Head of caudate nucleus (tissue), 42 donors: Measurements from ENCODE around the gene BRIP1.
"Not testable (repeated sequence)": the region's sequence is repeated elsewhere in the genome, so short reads cannot be mapped to it uniquely, and the experiment has no call there.

ENCODE experiments used
- DNase-seq, 42 donors: peaks; one replicate each; pipeline versions ENCODE4 v3.0.0 to v3.0.0-alpha.2; 2020 to 2021; ENCODE audit warnings: mixed read lengths in 7 of 42
- intact Hi-C: fragments of 100-400 bp; cut with DNase I; formaldehyde crosslinking; loops from one replicate; pipeline ENCODE4 v1.15.0; 2022

BRIP1 gene

GRCh38 chr17:61719220-61719619, 144.1 kb downstream of the BRIP1 start:
- DNase-seq, intact Hi-C loops: not testable (repeated sequence)

- intact Hi-C loops, result no loop called here
- no peak for DNase-seq
Measured at GRCh38 chr17:61718022-61718421, 145.3 kb downstream of the BRIP1 start.

DNA sequence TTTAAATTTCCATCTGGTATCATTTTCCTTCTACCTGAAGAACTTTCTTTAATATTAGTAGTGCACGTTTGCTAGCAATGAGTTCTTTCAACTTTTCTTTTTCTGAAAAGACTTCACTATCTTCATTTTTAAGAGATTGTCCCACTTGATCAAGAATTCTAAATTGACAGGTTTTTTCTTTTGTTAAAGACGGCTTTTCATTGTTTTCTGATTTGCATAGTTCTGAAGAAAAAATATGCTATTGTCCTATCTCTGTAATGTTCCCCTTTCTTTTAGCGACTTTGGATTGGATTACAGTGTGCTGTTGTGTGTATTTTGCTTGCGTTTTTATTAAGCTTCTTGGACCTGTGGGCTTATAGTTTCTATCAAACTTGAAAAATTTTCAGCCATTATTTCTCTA, 146.0 kb downstream of the BRIP1 start:
- intact Hi-C loops, result no loop called here
- no peak for DNase-seq

DNA sequence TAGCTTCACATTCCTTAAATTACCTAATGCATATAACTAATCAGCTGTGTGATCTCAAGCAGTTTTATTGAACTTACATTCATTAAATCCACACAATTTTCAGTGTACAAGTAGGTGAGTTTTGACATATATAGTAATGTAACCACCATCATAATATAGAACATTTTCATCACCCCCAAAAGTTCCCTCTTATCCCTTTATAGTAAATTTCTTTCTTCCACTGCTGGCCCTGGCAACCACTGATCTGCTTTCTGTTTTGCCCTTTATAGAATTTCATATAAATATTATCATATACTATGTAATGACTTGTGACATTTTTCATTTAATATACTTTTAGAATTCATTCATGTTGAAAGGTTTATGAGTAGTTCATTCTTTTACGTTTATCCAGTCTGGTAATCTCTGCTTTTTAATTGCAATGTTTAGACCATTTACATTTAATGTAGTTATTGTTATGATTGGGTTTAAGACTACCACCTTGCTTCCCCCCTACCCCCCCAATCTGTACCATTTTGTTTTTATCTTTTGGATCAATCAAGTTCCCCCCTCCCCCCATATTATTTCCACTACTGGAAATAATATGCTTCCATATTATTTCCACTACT, 147.0 kb downstream of the BRIP1 start:
- intact Hi-C loops, result no loop called here
- no peak for DNase-seq

DNA sequence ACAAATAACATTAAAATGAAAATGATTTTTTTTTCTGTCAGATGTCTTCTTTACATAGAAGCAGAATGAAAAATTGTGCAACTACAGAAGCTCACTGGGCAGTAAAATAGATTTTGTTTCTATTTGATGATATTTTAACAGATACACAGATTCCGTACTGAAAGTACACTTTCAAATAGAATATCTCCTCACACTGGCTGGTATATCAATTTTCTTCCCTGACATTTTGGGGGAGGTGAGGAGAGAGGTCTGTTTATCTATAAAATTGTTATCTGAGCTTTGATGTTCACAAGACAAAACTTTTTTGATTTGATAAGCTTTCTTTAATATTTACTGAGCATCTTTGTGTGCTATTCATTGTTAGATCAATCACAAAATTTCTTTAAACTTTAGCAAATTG, 148.0 kb downstream of the BRIP1 start:
- no peak for DNase-seq
- intact Hi-C loops, result no loop called here

GRCh38 chr17:61714300-61714699, 149.0 kb downstream of the BRIP1 start:
- no peak for DNase-seq
- intact Hi-C loops, result no loop called here

DNA sequence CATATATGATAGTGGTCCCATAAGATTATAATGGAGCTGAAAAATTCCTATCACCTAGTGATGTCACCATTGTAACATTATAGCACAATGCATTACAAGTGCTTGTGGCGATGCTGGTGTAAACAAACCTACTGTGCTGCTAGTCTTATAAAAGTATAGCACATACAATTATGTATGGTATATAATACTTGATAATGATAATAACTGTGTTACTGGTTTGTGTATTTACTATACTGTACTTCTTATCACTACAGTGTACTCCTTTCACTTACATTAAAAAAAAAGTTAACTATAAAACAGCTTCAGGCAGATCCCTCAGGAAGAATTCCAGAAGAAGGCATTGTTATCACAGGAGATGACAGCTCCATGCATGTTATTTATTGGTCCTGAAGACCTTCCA, 150.3 kb downstream of the BRIP1 start:
- no peak for DNase-seq
- intact Hi-C loops, result no loop called here

DNA sequence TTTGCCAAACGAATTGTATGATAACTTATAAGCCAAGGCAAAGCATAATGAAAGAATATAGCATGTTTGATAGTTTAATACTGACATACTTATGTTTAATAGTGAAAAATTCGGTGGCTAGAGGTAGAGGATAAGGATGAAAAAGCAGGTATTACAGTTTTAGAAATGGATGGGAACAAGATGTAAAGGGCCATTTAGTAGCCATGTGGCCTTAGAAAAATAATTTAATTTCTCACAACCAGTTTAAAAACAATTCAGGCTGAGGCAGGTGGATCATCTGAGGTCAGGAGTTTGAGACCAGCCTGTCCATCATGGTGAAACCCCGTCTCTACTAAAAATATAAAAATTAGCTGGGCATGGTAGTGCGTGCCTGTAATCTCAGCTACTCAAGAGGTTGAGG, 152.8 kb downstream of the BRIP1 start:
- intact Hi-C loops, result no loop called here
- no peak for DNase-seq

GRCh38 chr17:61709567-61709966, 153.8 kb downstream of the BRIP1 start:
- intact Hi-C loops, result no loop called here
- DNase-seq, result no peak

DNA sequence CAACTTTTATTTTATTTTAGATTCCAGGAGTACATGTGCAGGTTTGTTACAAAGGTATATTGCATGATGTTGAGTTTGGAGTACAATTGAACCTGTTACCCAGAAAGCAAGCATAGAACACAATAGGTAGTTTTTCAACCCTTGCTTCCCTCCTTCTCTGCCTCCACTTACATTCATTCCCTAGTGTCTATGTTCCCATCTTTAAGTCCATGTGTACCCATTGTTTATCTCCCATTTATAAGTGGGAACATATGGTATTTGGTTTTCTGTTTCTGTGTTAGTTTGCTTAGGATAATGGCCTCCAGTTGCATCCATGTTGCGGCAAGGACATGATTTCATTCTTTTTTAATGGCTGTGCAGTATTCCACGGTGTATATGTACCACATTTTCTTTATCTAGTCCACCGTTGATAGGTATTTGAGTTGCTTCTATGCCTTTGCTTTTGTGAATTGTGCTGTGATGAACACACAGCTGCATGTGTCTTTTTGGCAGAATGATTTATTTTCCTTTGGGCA, 158.3 kb downstream of the BRIP1 start:
- intact Hi-C loops, result no loop called here
- DNase-seq, result no peak

DNA sequence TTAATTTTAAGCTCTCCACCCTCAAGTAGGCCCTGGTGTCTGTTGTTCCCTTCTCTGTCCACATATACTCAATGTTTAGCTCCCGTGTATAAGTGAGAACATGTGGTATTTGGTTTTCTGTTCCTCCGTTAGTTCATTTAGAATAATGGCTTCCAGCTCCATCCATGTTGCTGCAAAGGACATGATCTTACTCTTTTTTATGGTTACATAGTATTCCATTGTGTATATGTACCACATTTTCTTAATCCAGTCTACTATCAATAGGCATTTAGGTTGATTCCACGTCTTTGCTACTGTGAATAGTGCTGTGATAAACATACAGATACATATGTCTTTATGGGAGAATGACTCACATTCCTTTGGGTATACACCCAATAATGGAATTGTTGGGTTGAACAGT, 160.9 kb downstream of the BRIP1 start:
- intact Hi-C loops, result no loop called here

GRCh38 chr17:61701978-61702377, 161.3 kb downstream of the BRIP1 start:
- no peak for DNase-seq
- intact Hi-C loops, result no loop called here

More for the DNA sequence above, 160.9 kb downstream of the BRIP1 start:
- no peak for DNase-seq

- no peak for DNase-seq
- intact Hi-C loops, result no loop called here
Measured at GRCh38 chr17:61701334-61701733, 162.0 kb downstream of the BRIP1 start.

DNA sequence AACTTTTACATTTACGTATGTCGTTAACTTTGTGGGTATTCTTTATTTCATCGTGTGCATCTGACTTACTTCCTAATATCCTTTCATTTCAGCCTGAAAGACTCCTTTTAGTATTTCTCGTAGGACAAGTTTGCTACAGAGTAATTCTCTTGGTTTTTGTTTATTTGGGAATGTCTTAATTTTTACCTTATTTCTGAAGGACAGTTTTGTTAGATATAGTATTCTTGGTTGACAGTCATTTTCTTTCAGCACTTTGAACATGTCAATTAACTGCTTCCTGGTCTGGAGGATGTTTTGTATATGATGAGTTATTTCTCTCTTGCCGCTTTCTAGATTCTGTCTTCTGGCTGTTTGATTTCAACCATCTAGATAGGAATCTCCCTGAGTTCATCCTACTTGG, 163.1 kb downstream of the BRIP1 start:
- intact Hi-C loops, result no loop called here
- DNase-seq, result no peak

GRCh38 chr17:61699694-61700093, 163.6 kb downstream of the BRIP1 start:
- intact Hi-C loops, result no loop called here
- no peak for DNase-seq

DNA sequence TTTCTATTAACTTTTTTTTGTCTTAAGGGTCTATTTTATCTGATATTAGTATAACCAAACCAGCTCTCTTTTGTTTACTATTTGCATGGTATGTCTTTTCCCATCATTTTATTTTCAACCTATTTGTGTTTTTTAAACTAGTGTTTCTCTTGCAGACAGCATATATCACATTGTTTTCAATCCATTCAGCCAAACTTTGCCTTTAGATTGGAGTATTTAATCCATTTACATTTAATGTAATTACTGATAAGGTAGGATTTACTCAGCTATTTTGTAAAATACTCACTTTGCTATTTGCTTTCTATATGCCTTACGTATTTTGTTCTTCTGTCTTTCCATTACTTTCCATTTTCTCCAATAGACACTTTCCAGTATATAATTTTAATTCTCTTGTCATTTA, 164.3 kb downstream of the BRIP1 start:
- DNase-seq, result no peak
- intact Hi-C loops, result no loop called here

DNA sequence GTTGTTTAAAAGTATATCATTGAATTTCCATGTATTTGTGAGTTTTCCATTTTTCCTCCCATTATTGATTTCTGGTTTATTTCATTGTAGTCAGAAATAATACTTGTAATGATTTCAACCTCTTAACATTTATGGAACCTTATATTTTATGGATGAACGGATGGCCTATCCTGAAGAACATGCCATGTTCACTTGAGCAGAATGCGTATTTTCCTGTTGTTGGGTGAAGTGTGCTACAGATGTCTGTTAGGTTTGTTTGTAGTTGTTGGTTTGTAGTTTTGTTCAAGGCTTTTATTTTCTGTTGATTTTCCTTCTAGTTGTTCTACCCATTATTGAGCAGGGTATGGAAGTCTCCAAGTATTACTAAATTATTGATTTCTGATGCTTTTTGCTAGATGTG, 165.1 kb downstream of the BRIP1 start:
- no peak for DNase-seq
- intact Hi-C loops, result no loop called here

GRCh38 chr17:61695779-61696337, 167.5 kb downstream of the BRIP1 start:
- intact Hi-C loops, result no loop called here

DNA sequence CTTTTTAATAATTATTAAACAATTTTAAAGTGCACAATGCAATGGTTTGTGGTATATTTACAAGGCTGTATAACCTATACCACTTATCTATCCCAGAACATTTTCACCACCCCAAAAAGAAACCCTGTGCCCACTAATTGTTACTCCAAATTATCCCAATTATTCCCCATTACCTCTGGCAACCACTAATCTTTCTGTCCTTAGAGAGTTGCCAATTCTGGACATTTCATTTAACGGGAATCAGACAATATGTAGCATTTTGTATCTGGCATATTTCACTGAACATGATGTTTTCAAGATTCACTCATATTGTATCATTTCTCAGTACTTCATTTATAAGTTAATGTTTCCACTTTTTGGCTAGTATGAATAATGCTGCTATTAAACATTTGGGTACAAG, 169.2 kb downstream of the BRIP1 start:
- DNase-seq, result no peak
- intact Hi-C loops, result no loop called here

More at GRCh38 chr17:61695779-61696337, 167.5 kb downstream of the BRIP1 start:
- DNase-seq, result no peak

DNA sequence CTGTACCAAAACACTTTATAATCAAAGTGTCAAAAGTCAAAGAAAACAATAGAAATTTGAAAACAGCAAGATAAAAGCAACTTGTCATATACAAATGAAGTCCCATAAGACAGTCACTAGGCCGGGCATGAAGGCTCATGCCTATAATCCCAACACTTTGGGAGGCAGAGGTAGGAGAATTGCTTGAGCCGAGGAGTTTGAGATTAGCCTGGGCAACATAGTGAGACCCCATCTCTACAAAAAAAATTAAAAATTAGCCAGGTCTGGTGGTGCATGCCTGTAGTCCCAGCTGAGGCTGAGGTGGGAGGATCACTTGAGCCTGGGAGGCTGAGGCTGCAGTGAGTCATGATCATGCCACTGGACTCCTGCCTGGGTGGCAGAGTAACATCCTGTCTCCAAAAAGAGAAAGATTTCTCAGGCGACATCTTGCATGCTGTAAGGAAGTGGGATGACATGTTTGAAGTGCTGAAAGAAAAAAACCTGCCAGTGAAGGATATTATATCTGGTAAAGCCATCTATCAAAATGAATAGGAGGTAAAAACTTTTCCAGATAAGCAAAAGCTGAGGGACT, 173.6 kb downstream of the BRIP1 start:
- no peak for DNase-seq
- intact Hi-C loops, result no loop called here

DNA sequence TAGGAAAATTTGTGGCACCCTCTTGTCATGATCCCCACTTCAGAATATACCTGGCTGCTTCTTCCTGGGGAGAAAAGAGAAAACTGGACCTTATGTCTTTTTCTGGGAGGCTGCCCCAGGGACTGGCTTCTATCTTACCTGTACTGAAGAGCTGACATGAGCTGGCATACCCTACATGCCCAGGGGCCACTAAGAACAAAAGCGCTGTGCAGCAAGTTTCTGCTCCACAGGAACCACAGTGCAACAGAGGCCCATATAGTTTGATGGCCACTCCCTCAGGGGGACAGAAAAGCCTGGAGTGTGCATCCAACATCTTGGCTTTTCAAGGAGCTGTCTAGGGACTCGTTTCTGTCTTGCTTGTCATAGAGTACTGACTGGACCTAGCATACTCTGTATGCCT, 175.6 kb downstream of the BRIP1 start:
- intact Hi-C loops, result no loop called here
- DNase-seq, result no peak
